K562 (cell line): Measurements from ENCODE around the gene PYGM. TPM values are rescaled to one million over a fixed set of nuclear protein-coding genes. Genes with fewer than 3 reads are reported as not detected.

Experiments
- CBFA2T3 ChIP-seq: fragments of 450-650 bp; IDR thresholded peaks from 2 replicates; pipeline ENCODE4 v1.6.1; 2017
- CUX1 ChIP-seq: fragments of 200-800 bp; sonication (Bioruptor generic); IDR thresholded peaks from 2 replicates; pipeline ENCODE4 v1.6.1; 2016; ENCODE audit warnings: missing genetic modification characterization, missing compliant biosample characterization
- ERF ChIP-seq: fragments of 450-650 bp; formaldehyde crosslinking; IDR thresholded peaks from 2 replicates; pipeline ENCODE4 v1.4.0; 2020; ENCODE audit warnings: mild to moderate bottlenecking, mixed read lengths
- HDAC6 ChIP-seq: IDR thresholded peaks from 2 replicates; pipeline ENCODE4 v1.6.1; 2012; ENCODE audit warnings: low read depth, mild to moderate bottlenecking, control low read depth, inconsistent platforms, low read length, moderate library complexity
- NFE2L1 ChIP-seq: fragments of 450-650 bp; IDR thresholded peaks from 2 replicates; pipeline ENCODE4 v1.6.1; 2016; ENCODE audit warnings: missing genetic modification characterization, low read depth, mild to moderate bottlenecking, missing compliant biosample characterization, moderate library complexity, borderline replicate concordance
- PYGO2 ChIP-seq: fragments of 450-650 bp; IDR thresholded peaks from 2 replicates; pipeline ENCODE4 v1.6.1; 2016; ENCODE audit warnings: mild to moderate bottlenecking, missing genetic modification characterization, moderate library complexity, missing compliant biosample characterization
- RB1 ChIP-seq: fragments of 450-650 bp; IDR thresholded peaks from 2 replicates; pipeline ENCODE4 v1.6.1; 2017; ENCODE audit warnings: low read depth, mild to moderate bottlenecking
- RBFOX2 ChIP-seq: fragments of 200-400 bp; formaldehyde crosslinking; IDR thresholded peaks from 2 replicates; pipeline ENCODE4 v1.6.1; 2017; ENCODE audit warnings: low read depth, mild to moderate bottlenecking, low read length, moderate library complexity
- SMARCA5 ChIP-seq: fragments of 450-650 bp; IDR thresholded peaks from 2 replicates; pipeline ENCODE4 v1.6.1; 2016
- THRB ChIP-seq: fragments of 450-650 bp; formaldehyde crosslinking; conservative IDR thresholded peaks from 2 replicates; pipeline ENCODE4 v1.4.0; 2022; ENCODE audit warnings: mild to moderate bottlenecking, missing genetic modification characterization
- U2AF2 ChIP-seq: fragments of 200-400 bp; formaldehyde crosslinking; optimal IDR thresholded peaks from 2 replicates; pipeline ENCODE3; 2017; ENCODE audit warnings: low read depth, mild to moderate bottlenecking, low read length
- XRCC5 ChIP-seq: fragments of 200-400 bp; formaldehyde crosslinking; IDR thresholded peaks from 2 replicates; pipeline ENCODE4 v1.6.1; 2017; ENCODE audit warnings: low read depth, mild to moderate bottlenecking, low read length
- polyA plus RNA-seq, 8 experiments: library from polyadenylated mRNA; depleted of rRNA in 4 of 8; stranded (reverse) in 5 of 8; unstranded in 3 of 8; fragments of >200 nt; fragmentation: Nextera tagmentation in 2 of 8; fragmentation: Illumina TruSeq in 1 of 8; extraction: Ambion mirVana in 2 of 8; extraction: Trizol in 1 of 8; gene quantifications; 2 replicates each; pipeline versions ENCODE4 v1.2.1 to v1.2.3, GENCODE V29; 2011 to 2014; ENCODE audit warnings: inconsistent platforms in 1 of 8, missing spikeins in 1 of 8
- total RNA-seq, 7 experiments: library from RNA; depleted of rRNA in 6 of 7; stranded (reverse); fragments of >200 nt in 6 of 7; fragmentation: Illumina TruSeq in 2 of 7; extraction: Trizol in 2 of 7; gene quantifications; 2 replicates each; pipeline versions ENCODE4 v1.2.1 to v1.2.3, GENCODE V29; 2011 to 2021; ENCODE audit warnings: low replicate concordance in 1 of 7

PYGM gene
- total and polyA plus RNA-seq, 9 of the 15 experiments (the other 6 are each of a cell fraction or from before 2014, with no cell fraction given), result 0.07 to 1.5 (median 0.68) TPM

GRCh38 chr11:64794526-64794925 is 34.8 kb upstream of the PYGM start (continued):
- no peak for TF ChIP-seq ERF (CRISPR knock-in tag)
- no peak for TF ChIP-seq THRB (CRISPR knock-in tag)
- TF ChIP-seq U2AF2, result no peak
- no peak for TF ChIP-seq CUX1 (CRISPR knock-in tag)
- TF ChIP-seq RBFOX2, result no peak
- TF ChIP-seq CBFA2T3, result no peak
- no peak for TF ChIP-seq PYGO2 (tag)
- TF ChIP-seq HDAC6, result no peak
- no peak for TF ChIP-seq RB1
- no peak for TF ChIP-seq NFE2L1
- no peak for TF ChIP-seq XRCC5
- TF ChIP-seq SMARCA5, result no peak
